HTERT RPE-1 (cell line): ENCODE data around the gene UBE2V1.
"Not testable (repeated sequence)": the region's sequence is repeated elsewhere in the genome, so short reads cannot be mapped to it uniquely, and the experiment has no call there.

Source experiments
- in situ Hi-C: fragments of 300-500 bp; cut with MboI; formaldehyde crosslinking; loops from 4 replicates; pipeline ENCODE4 v1.14.3; 2020; ENCODE audit warnings: low sequenced_read_pairs

UBE2V1 gene

DNA sequence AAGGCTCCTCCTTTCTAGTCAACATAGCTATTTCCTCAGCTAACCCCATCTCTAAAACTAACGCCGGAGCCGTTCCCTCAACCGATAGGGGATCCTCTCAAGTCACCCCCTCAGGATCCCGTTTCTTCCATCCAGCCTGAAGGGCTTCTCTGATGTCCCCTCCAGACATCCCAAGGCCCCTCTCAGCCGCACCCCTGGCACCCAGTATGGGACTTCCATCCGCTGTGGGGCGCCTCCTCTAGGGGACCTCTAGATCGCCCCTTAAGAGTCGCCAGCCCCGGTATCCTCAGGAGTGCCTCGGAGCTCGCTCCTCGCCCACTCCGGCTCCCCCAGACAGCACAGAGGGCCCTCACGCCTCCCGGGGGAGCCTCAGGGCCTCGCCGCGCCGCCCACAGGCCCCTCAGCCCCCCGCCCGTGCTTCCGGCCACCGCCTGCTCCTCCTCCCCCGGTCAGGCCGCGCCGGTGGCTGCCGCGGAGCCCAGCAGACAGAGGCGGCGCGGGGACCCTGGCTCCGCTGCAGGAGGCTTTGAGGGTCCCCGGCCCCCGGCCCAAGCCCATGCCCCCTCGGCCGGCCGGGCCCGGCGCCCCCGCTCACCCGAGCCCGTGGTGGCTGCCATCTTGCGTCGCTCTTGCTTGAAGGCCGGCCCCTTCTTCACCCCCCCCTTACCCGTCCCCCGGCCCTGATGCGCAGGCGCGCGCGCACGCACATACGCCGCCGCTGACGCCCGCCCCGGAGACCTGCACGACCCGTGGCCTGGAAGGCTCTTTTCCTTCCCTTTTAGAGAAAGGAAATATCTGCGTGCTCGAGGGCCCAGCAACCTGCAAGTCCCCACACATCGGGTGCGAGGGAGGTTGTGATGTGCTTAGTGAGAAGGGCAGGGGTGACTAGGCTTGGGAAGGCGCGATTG, at the start of gene UBE2V1:
UBE2V1 (minus strand) TSS at position 639 of the 908 bp plus-strand sequence; CDS start at position 617, 22 bp downstream.
- in situ Hi-C loops, result no loop called here

DNA sequence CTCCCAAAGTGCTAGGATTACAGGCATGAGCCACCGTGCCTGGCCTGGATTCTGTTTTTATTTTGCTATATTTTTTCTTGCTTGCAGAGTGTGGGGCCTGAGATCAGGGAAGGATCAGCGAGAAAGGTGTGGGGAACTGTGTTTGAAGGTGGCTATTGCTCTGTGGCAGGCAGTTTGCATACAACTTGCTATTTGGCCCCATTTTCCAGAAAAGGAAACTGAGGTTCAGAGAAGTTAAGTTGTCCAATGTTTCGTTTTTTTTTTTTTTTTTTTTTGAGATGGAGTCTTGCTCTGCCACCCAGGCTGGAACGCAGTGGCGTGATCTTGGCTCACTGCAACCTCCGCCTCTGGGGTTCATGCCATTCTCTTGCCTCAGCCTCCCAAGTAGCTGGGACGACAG, 48.5 kb upstream of the UBE2V1 start:
- in situ Hi-C loops, result not testable (repeated sequence)

- in situ Hi-C loops, result no loop called here
These were observed 40.8 kb upstream of the UBE2V1 start, which contains the start of gene PEDS1 for GRCh38 chr20:50153500-50154377. PEDS1 (minus strand) TSS chr20:50153723; CDS start chr20:50153637, 86 bp downstream.

DNA sequence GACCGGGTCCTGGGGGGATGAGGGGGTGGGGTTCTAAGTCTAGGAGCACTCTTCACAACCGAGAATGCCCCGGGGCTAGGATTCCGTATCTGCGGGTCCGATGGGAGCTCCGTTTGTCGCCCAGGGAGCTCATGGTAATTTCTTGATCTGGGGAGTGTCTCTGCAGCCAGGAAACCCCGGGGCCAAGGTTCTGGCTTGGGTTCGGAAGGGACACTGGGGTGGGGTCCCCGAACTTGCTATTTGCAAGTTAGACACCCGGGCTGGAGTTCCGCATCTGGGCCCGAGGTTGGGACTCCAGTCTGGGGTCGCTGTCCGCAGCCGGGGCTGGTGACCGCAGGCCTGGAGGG, 40.2 kb upstream of the UBE2V1 start:
- in situ Hi-C loops, result no loop called here

DNA sequence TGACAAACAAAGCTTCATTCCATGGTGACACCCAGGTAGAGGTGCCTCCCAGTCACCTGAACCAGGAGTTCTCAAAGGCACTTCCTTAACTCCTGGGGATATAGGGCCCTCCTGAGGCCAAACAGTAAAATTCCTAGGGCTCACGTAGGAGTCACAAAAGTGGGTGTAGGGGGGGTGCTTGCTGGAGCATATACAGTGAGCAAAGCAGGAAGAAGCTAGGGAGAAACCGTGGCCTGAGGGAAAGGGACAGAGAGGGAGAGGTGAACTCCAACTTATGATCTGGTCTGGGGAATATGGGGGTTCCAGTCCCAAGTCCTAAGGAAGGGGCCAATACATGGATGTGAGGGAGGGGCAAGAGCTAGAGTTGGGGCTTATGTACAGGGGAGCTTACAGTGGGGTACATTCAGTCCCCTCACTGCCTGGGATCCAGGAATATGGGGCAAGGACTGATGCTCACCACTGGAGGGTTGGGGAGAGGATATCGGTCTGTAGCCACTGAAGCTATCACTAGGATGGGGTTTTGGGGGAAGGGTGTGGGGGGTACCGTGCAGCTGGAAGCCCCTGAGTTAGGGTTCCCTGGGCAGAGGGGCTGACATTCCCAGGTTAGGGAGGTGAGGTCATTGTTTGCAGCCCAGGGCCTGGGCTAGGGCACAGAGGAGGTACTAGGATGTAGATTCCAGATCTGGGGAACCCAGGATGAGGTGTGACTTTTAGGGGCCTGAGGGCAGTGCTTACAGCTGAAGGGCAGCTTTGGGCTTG, 39.6 kb upstream of the UBE2V1 start:
- in situ Hi-C loops, result no loop called here

DNA sequence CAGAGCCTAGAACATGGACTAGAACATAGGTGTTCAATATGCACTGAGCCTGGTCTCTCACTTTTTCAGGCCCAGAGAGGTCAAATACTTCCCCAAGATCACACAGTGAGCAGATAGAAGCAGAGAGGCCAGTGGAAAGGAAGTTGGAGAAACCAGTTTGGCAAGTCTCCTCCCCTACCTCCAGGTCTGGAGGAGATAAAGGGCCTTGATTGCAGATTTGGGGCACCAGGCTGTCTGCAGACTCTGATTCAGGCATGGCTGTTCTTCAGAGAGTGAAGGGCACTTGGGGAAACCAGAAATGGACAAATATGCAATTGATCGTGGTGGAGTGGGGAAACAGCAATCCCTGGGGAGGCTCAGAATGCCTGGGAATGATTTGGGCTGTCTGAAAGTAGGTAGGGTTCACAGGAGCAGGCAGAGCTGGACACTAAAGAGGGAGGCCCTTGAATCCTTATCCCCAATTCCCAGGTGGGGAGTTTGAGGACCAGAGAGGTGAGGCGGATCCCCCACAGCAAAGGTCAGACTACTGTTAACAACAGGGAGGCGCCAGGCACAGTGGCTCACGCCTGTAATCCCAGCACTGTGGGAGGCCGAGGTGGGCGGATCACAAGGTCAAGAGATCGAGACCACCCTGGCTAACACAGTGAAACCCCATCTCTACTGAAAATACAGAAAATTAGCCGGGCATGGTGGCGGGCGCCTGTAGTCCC, 38.2 kb upstream of the UBE2V1 start:
- in situ Hi-C loops, result no loop called here

- in situ Hi-C loops, result no loop called here
These were observed 36.7 kb upstream of the UBE2V1 start for GRCh38 chr20:50149481-50150254.

DNA sequence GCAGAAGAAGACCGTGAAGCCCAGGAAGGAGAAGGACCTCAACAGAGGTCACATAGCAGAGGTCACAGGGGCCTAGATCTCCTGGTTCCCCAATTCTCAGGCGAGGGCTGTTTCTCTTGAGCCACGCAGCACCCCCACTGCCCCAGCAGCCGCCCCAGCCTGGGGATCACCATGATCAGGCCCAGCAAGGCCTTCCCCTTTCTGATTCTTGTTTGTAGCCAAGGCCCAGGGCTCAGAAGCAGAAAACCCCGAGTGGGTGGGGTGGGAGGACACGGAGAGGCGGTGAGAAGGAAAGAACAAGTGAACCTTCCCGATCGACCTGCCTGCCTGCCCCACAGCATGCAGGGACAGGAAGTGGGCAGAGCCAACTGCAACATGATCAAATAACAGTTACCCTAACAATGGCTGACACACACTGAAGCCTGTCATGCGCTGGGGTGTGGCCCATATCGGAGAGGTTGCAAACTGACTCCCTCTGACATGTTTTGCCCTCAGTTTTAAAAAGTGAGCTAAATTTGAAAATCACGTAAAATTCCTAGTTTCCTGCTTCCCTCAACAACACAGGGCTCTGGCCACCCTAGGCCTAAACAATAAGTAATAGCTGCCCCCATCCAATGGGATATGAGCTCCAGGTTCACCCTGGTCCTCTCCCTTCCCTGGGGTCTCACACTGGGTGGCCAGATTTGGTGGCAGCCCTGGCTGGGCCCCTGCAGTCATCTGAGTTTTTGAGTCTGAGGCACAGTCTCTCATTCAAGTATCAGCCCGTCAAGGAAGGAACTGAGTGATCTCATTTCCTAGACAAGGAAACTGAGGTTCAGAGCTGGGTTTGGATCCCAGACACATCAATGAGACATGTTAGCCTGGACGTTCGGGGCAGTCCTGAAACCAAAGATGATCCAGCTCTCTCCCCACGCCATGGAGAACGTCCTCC, 34.0 kb upstream of the UBE2V1 start:
- in situ Hi-C loops, result no loop called here

DNA sequence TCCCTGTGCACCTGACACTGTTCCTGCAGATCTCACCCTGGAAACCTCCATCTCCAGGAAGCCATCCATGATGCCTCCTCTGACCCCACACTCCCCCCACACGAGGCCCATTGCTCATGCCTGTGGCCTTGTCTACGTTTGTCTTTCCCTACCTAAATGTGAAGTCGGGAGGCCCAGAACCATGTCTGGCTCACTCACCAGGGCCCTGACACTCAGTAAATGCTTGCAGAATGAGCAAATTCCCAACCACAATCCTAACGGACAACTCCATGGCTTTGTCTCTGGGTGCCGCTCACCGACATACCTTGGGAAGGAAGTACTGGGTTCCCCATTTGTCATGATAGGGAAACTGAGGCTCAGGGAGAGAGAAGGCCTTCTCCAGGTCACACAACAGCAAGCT, 33.3 kb upstream of the UBE2V1 start:
- in situ Hi-C loops, result no loop called here

- in situ Hi-C loops, result no loop called here
These were observed 32.6 kb upstream of the UBE2V1 start for GRCh38 chr20:50145566-50145965.

- in situ Hi-C loops, result no loop called here
These were observed 31.4 kb upstream of the UBE2V1 start for GRCh38 chr20:50144362-50144761.

GRCh38 chr20:50142812-50143211, 29.9 kb upstream of the UBE2V1 start:
- in situ Hi-C loops, result no loop called here

GRCh38 chr20:50141811-50142561, 29.0 kb upstream of the UBE2V1 start:
- in situ Hi-C loops, result no loop called here

- in situ Hi-C loops, result no loop called here
These were observed 28.2 kb upstream of the UBE2V1 start for GRCh38 chr20:50141018-50141675.

DNA sequence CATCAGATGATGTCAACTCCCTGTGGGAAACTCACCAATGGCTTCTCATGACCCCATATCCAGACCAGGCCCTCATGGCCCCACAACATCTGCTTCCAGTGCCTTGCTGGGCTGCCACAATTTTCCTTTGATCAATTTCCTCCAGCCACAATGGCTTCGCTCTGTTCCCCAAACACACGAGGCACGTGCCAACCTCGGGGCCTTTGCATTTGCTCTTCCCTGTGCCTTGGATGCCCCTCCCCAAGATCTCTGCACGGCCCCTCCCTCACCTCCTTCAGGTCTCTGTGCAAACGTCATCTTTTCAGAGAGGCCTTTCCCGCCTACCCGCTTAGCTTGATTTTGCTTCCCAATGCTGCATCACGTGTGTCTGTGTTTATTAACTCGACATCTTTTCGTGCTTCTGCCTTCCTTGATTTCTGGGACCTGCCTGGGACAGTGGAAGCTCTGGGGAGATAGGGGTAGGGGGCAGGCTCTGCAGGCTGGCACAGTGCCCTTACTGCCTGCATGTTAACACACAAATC, 27.4 kb upstream of the UBE2V1 start:
- in situ Hi-C loops, result no loop called here

GRCh38 chr20:50138479-50139393, 25.8 kb upstream of the UBE2V1 start:
- in situ Hi-C loops, result no loop called here
